Measurements from ENCODE around the gene NFIA. TPM values are rescaled to one million over a fixed set of nuclear protein-coding genes. Genes with fewer than 3 reads are reported as not detected.
"Not testable (repeated sequence)": the region's sequence is repeated elsewhere in the genome, so short reads cannot be mapped to it uniquely, and the experiment has no call there.

The NFIA gene
- polyA plus RNA-seq, 1 donor, result 9.6 TPM

DNA sequence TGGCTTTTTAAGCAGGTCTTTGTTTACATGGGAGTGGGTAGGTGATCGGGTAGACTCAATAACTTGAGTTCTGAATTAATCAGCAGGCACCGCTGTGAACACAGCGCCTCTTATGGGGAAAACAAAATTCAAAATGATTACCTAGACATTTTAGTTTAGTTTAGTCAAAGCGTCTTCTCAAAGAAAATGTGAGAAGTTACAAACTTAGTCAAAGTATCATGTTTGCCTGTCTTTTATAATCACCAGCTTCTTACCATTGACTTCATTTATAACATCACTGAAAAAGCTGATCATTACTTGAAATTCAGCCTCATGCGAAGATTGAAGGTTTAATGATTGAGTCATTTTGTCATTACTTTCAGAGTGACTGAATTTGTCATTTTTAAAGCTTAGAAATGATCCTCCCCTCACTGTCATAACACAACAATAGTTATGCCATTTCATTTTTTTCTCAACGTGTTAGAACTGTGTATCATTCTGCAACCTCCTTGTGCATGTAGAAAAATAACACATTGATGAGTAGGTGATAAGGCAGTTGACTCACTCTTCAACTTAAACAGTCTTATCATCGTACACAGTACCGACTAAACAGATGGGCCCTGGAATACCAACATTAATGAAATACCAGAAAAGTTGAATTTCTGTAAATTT is 188.5 kb downstream of the NFIA start:
- DNase-seq, result no peak
- Histone ChIP-seq H3K27me3 (ENCODE audit: control insufficient read depth, insufficient read depth, low read length) (no peaks in the 10 kb centered on the region), H3K9me3 (ENCODE audit: control insufficient read depth, low read depth, low read length) (no peaks in the 10 kb centered on the region), H3K36me3 (ENCODE audit: control insufficient read depth, insufficient read depth, low read length) (no peaks in the 10 kb centered on the region), H3K27ac (ENCODE audit: low read length) (no peak overlapping the region), H3K4me1 (ENCODE audit: control insufficient read depth, insufficient read depth, low read length) (no peaks in the 10 kb centered on the region), H3K4me3 (ENCODE audit: low read length) (no peak overlapping the region)
- 67% methylated on average over 2 of the region's 8 CpGs for WGBS (ENCODE audit: insufficient coverage, low lambda C conversion rate)

DNA sequence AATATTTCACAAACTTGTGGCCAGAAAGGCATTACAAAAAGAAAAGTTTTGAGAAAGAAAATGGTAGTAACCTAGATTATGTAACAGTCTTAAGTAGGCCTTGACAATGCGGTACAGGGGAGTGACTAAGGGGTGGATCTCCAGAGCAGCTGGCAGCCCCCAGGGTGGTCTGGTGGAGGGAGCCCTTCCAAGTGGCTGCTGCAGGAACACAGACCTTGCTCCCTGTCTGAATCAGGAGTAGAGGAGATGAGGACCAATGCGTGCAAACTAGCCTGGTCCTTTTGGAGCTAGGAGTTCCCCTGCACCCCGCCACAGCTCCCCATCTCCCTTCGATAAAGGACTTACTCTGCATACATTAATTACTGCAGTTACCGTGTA is 189.0 kb downstream of the NFIA start:
- DNase-seq, result no peak
- H3K4me3 ChIP-seq (ENCODE audit: low read length), result no peak overlapping the region
- no CpG with 5 or more reads among the region's 5 CpGs for WGBS (ENCODE audit: insufficient coverage, low lambda C conversion rate)
- H3K36me3 ChIP-seq (ENCODE audit: control insufficient read depth, insufficient read depth, low read length), result no peaks in the 10 kb centered on the region
- no peaks in the 10 kb centered on the region for H3K27me3 ChIP-seq (ENCODE audit: control insufficient read depth, insufficient read depth, low read length)
- H3K9me3 ChIP-seq (ENCODE audit: control insufficient read depth, low read depth, low read length), result no peaks in the 10 kb centered on the region
- H3K27ac ChIP-seq (ENCODE audit: low read length), result no peak overlapping the region
- no peaks in the 10 kb centered on the region for H3K4me1 ChIP-seq (ENCODE audit: control insufficient read depth, insufficient read depth, low read length)

DNA sequence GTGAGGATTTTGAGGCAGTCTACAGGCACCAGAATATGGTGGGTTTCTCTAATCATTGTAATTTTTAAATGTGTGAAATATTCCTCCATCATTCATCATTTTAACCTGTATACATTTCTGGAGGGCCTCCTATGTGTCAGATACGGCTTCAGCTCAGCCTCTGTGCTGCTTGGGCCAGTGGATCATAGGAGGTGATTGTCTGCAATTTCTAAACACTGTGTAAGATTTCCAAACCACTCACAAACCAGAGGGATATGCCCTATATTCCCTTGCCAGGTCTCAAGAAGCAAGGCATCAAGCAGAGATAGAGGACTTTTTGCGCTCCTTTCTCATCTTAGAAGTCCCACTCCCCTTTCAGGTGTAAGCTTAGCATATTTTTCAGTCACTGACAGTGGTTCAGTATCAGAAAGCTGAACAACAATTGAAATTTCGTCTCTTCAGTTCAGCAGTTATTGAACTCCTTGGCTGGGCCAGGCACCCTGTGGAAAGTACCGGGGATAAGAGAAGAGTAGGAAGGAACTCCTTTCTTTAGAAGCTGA is 190.9 kb downstream of the NFIA start:
- Histone ChIP-seq H3K4me1 (ENCODE audit: control insufficient read depth, insufficient read depth, low read length) (no peaks in the 10 kb centered on the region), H3K27ac (ENCODE audit: low read length) (no peak overlapping the region), H3K36me3 (ENCODE audit: control insufficient read depth, insufficient read depth, low read length) (no peaks in the 10 kb centered on the region), H3K4me3 (ENCODE audit: low read length) (no peak overlapping the region), H3K27me3 (ENCODE audit: control insufficient read depth, insufficient read depth, low read length) (no peaks in the 10 kb centered on the region), H3K9me3 (ENCODE audit: control insufficient read depth, low read depth, low read length) (no peaks in the 10 kb centered on the region)
- DNase-seq, result no peak
- WGBS (ENCODE audit: insufficient coverage, low lambda C conversion rate), result 100% methylated on average over 1 of the region's 4 CpGs

DNA sequence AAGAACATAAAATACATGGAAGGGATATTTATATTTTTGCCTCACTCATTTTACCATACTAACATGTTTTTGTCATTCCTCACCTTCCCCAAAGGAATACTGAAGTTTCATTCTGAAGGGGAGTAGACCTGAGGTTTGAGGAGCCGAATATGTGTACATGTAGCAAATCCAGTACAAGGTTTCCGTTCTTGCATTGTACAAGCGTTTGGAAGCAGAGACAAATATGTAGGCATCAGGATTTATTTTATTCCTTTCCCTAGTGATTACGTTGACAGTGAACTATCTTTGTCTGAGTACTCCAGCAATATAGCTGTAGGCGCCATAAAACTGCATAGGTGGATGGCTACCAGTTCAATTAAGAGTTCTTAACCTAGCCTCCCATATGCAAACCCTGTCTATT is 191.5 kb downstream of the NFIA start:
- no peak overlapping the region for H3K27ac ChIP-seq (ENCODE audit: low read length)
- no peak for DNase-seq
- H3K36me3 ChIP-seq (ENCODE audit: control insufficient read depth, insufficient read depth, low read length), result no peaks in the 10 kb centered on the region
- H3K4me3 ChIP-seq (ENCODE audit: low read length), result no peak overlapping the region
- 100% methylated on average over 1 of the region's 5 CpGs for WGBS (ENCODE audit: insufficient coverage, low lambda C conversion rate)
- no peaks in the 10 kb centered on the region for H3K27me3 ChIP-seq (ENCODE audit: control insufficient read depth, insufficient read depth, low read length)
- no peaks in the 10 kb centered on the region for H3K4me1 ChIP-seq (ENCODE audit: control insufficient read depth, insufficient read depth, low read length)
- H3K9me3 ChIP-seq (ENCODE audit: control insufficient read depth, low read depth, low read length), result no peaks in the 10 kb centered on the region

DNA sequence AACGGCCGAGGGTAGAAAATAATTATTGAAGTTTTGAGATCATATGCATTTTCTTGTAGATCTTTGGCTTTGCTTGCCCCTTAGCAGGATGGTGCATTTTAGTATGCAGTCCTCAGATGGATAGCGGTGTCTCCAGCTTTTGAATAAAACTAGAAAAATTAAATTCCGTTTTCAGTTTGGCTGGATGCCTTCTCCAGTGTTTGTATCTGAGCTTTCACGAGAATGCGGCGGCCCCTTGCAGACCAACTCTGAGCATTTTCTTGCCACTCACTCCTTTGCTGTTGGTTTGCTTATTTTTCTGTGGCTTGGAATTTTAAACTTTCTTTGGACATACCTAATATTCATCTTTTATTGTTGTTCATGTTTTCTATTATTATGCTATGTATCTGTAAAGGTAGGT is 192.6 kb downstream of the NFIA start:
- Histone ChIP-seq H3K27ac (ENCODE audit: low read length) (no peak overlapping the region), H3K9me3 (ENCODE audit: control insufficient read depth, low read depth, low read length) (no peaks in the 10 kb centered on the region), H3K4me3 (ENCODE audit: low read length) (no peak overlapping the region), H3K36me3 (ENCODE audit: control insufficient read depth, insufficient read depth, low read length) (no peaks in the 10 kb centered on the region), H3K27me3 (ENCODE audit: control insufficient read depth, insufficient read depth, low read length) (no peaks in the 10 kb centered on the region), H3K4me1 (ENCODE audit: control insufficient read depth, insufficient read depth, low read length) (no peaks in the 10 kb centered on the region)
- DNase-seq, result no peak
- no CpG with 5 or more reads among the region's 7 CpGs for WGBS (ENCODE audit: insufficient coverage, low lambda C conversion rate)

DNA sequence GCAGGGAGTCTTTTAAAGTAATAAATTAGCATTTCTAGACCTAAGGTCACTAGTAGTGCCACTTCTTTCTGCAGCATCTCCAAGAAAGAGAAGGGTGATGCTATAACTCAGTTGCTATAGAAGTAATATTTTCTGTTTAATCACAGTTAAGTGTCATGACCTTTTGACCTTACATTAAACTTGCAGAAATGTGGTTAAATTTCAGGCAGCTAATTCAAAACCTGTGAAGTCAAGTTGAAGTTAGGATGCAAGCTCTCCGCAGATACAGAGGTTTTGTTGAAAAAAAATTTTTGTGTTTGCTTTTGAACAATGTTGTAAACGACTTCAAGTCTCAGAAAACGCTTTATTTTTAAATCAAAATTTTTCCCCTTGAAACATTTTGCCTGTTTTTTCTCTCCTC is 193.9 kb downstream of the NFIA start:
- no peaks in the 10 kb centered on the region for H3K9me3 ChIP-seq (ENCODE audit: control insufficient read depth, low read depth, low read length)
- no peak overlapping the region for H3K4me3 ChIP-seq (ENCODE audit: low read length)
- no peaks in the 10 kb centered on the region for H3K4me1 ChIP-seq (ENCODE audit: control insufficient read depth, insufficient read depth, low read length)
- H3K36me3 ChIP-seq (ENCODE audit: control insufficient read depth, insufficient read depth, low read length), result no peaks in the 10 kb centered on the region
- no peak for DNase-seq
- no peaks in the 10 kb centered on the region for H3K27me3 ChIP-seq (ENCODE audit: control insufficient read depth, insufficient read depth, low read length)
- no peak overlapping the region for H3K27ac ChIP-seq (ENCODE audit: low read length)
- WGBS (ENCODE audit: insufficient coverage, low lambda C conversion rate), result 90% methylated on average over 2 of the region's 3 CpGs

DNA sequence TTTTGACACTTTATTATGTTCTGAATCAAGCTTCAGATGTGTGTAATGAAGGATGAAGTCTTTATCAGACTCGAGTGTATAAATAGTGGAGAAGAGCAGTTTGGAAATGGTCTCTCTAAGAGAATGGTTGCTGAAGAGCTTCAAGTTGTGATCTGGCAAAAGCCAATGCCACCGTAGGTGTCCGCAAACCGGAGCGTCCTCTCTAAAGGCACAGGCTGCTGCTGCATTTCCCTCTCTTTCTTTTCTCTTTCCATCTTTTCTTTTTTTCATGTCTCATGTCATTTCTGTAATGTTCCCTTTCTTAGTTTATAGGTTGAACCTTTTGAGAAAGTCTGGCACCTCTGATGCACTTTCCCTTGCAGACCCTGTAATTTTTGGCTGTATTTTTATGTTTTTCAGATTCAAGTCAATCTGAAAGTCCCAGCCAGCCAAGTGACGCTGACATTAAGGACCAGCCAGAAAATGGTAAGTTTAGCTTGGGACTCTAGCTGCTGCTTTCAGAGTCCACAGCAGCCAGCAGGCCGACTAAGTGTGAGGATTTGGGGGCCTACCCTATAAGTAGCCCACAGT is 194.8 kb downstream of the NFIA start:
- Histone ChIP-seq H3K4me1 (ENCODE audit: control insufficient read depth, insufficient read depth, low read length) (no peaks in the 10 kb centered on the region), H3K27ac (ENCODE audit: low read length) (no peak overlapping the region), H3K4me3 (ENCODE audit: low read length) (no peak overlapping the region), H3K9me3 (ENCODE audit: control insufficient read depth, low read depth, low read length) (no peaks in the 10 kb centered on the region), H3K36me3 (ENCODE audit: control insufficient read depth, insufficient read depth, low read length) (no peaks in the 10 kb centered on the region), H3K27me3 (ENCODE audit: control insufficient read depth, insufficient read depth, low read length) (no peaks in the 10 kb centered on the region)
- 86% methylated on average over 5 of the region's 7 CpGs for whole genome bisulfite sequencing (ENCODE audit: insufficient coverage, low lambda C conversion rate)
- DNase-seq, result no peak

DNA sequence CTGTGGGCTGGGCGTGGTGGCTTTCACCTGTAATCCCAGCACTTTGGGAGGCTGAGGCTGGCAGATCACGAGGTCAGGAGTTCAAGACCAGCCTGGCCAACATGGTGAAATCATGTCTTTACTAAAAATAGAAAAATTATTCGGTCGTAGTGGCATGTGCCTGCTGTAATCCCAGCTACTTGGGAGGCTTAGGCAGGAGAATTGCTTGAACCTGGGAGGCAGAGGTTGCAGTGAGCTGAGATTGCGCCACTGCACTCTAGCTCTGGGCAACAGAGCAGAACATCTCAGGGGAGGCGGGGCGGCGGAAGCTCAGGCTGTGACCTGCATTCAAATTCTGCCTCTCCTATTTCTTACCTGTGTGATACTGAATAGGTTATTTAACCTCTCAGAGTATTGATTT is 196.1 kb downstream of the NFIA start:
- not testable (repeated sequence) for H3K4me3 ChIP-seq (ENCODE audit: low read length); H3K9me3 ChIP-seq (ENCODE audit: control insufficient read depth, low read depth, low read length); DNase-seq; H3K4me1 ChIP-seq (ENCODE audit: control insufficient read depth, insufficient read depth, low read length); H3K36me3 ChIP-seq (ENCODE audit: control insufficient read depth, insufficient read depth, low read length); H3K27me3 ChIP-seq (ENCODE audit: control insufficient read depth, insufficient read depth, low read length); H3K27ac ChIP-seq (ENCODE audit: low read length)
- whole genome bisulfite sequencing (ENCODE audit: insufficient coverage, low lambda C conversion rate), result no CpG with 5 or more reads among the region's 8 CpGs

DNA sequence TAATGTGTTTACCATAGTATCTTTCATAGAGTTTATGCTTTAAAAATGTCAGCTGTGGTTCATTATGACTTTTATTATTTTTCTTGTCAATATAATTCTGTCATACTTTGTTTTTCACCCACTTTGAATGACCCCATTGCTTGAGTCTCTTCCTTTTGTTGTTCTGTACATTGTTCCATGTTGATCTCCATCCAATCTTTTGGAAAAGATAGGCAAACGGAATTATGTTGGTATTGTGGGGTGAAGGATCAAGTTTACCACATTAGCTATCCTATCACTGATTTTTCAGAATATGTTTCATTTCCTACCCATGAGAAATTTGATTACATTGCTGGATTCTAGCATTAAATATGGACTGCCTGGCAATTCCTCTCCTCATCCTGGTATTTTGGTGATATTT is 196.6 kb downstream of the NFIA start:
- H3K4me3 ChIP-seq (ENCODE audit: low read length), result no peak overlapping the region
- H3K27ac ChIP-seq (ENCODE audit: low read length), result no peak overlapping the region
- no peaks in the 10 kb centered on the region for H3K27me3 ChIP-seq (ENCODE audit: control insufficient read depth, insufficient read depth, low read length)
- no peaks in the 10 kb centered on the region for H3K4me1 ChIP-seq (ENCODE audit: control insufficient read depth, insufficient read depth, low read length)
- DNase-seq, result no peak
- H3K36me3 ChIP-seq (ENCODE audit: control insufficient read depth, insufficient read depth, low read length), result no peaks in the 10 kb centered on the region
- H3K9me3 ChIP-seq (ENCODE audit: control insufficient read depth, low read depth, low read length), result no peaks in the 10 kb centered on the region
- no CpG with 5 or more reads among the region's 1 CpG for WGBS (ENCODE audit: insufficient coverage, low lambda C conversion rate)

DNA sequence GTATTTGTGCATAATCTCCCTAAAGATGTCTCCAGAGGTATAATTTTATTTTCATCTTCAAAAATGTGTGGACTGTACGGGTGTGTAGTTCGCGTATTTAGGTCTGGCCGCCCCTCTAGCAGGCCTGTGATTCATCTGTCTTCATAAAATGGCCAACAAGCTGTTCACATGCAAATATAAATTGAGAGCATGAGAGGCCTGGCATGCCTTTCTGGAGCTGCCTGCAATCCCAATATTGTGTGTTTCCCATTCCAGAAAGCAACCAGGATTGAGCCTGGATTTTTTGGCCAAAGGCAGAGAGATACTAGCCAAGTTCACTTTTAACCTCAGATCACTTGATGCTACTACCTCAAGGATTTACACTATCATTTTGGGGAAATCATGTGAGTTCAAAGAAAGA is 197.2 kb downstream of the NFIA start:
- Histone ChIP-seq H3K27ac (ENCODE audit: low read length) (no peak overlapping the region), H3K9me3 (ENCODE audit: control insufficient read depth, low read depth, low read length) (no peaks in the 10 kb centered on the region), H3K4me1 (ENCODE audit: control insufficient read depth, insufficient read depth, low read length) (no peaks in the 10 kb centered on the region), H3K27me3 (ENCODE audit: control insufficient read depth, insufficient read depth, low read length) (no peaks in the 10 kb centered on the region), H3K36me3 (ENCODE audit: control insufficient read depth, insufficient read depth, low read length) (no peaks in the 10 kb centered on the region), H3K4me3 (ENCODE audit: low read length) (no peak overlapping the region)
- no CpG with 5 or more reads among the region's 4 CpGs for WGBS (ENCODE audit: insufficient coverage, low lambda C conversion rate)
- DNase-seq, result no peak

DNA sequence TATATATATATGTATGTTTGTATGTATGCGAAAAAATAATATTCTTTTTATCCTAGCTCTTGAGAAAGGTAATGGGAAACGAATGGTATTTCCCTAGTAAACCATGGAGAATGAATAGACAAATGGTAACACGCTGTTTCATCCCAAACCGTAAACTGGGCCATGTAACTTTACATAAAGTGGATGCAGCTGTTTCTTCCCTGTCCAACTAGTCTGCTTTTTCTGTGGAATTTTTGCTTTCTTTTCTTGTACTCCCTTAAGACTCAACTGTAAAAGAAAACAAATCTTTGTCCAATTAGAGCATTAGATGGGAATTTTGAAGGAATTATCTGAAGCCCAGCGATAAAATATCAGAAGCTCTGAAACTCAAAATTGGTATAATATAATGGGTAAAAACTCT is 198.1 kb downstream of the NFIA start:
- H3K36me3 ChIP-seq (ENCODE audit: control insufficient read depth, insufficient read depth, low read length), result no peaks in the 10 kb centered on the region
- no peak overlapping the region for H3K27ac ChIP-seq (ENCODE audit: low read length)
- no peak overlapping the region for H3K4me3 ChIP-seq (ENCODE audit: low read length)
- DNase-seq, result no peak
- H3K9me3 ChIP-seq (ENCODE audit: control insufficient read depth, low read depth, low read length), result no peaks in the 10 kb centered on the region
- no peaks in the 10 kb centered on the region for H3K4me1 ChIP-seq (ENCODE audit: control insufficient read depth, insufficient read depth, low read length)
- 73% methylated on average over 3 of the region's 5 CpGs for WGBS (ENCODE audit: insufficient coverage, low lambda C conversion rate)
- no peaks in the 10 kb centered on the region for H3K27me3 ChIP-seq (ENCODE audit: control insufficient read depth, insufficient read depth, low read length)

Data from large intestine (tissue), 3 donors.